Measurements from ENCODE around the gene RGS3. TPM values are rescaled to one million over a fixed set of nuclear protein-coding genes. Genes with fewer than 3 reads are reported as not detected.

The RGS3 gene
- total RNA-seq, 4 donors from 2014 or later: 11.0 to 18.8 (median 16.0) TPM

DNA sequence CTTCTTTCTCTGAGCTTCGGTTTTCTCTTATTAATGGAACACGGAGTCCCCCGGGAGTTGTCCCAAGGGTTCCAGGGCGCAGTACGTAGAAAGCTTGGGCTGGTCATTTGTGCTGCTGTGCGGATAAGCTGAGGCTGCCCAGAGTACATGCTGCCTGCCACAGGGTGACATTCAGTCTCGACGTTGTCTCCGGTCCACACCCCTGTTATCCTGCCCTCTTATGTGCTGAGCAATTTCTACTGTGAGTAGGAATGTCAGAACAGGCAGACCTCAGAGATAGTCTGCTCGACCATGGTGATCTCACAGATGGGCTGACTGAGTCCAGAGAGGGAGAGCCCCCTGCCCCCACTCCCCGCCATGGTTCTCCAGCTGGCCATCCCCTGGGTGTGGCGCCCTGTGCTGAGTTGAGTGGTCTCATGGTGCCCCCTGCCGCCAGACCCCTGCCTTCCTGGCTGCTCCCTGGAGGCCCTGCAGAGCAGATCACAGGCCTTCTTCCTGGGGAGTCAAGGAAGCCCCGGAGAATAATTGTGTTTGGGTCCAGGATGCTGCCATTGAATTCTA, 124.0 kb downstream of the RGS3 start:
- no peak overlapping the region for H3K4me3 ChIP-seq
- peaks cover 12% of the 10 kb centered on the region for H3K36me3 ChIP-seq
- TF ChIP-seq, protein P1, sequence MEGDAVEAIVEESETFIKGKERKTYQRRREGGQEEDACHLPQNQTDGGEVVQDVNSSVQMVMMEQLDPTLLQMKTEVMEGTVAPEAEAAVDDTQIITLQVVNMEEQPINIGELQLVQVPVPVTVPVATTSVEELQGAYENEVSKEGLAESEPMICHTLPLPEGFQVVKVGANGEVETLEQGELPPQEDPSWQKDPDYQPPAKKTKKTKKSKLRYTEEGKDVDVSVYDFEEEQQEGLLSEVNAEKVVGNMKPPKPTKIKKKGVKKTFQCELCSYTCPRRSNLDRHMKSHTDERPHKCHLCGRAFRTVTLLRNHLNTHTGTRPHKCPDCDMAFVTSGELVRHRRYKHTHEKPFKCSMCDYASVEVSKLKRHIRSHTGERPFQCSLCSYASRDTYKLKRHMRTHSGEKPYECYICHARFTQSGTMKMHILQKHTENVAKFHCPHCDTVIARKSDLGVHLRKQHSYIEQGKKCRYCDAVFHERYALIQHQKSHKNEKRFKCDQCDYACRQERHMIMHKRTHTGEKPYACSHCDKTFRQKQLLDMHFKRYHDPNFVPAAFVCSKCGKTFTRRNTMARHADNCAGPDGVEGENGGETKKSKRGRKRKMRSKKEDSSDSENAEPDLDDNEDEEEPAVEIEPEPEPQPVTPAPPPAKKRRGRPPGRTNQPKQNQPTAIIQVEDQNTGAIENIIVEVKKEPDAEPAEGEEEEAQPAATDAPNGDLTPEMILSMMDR (IDR thresholded peaks at IDR 0.05): peak in 1 of 2 donors; percentile 22
- TF ChIP-seq EP300 (IDR thresholded peaks at IDR 0.05): no peak
- no peak for DNase-seq (ENCODE audit: low spot score in 2 of 2)
- 82% methylated on average over 14 of the region's 14 CpGs for WGBS
- H3K27ac ChIP-seq: no peak overlapping the region
- H3K27me3 ChIP-seq: no peaks in the 10 kb centered on the region
- peaks cover 75% of the 10 kb centered on the region for H3K4me1 ChIP-seq
- H3K9me3 ChIP-seq: no peaks in the 10 kb centered on the region

DNA sequence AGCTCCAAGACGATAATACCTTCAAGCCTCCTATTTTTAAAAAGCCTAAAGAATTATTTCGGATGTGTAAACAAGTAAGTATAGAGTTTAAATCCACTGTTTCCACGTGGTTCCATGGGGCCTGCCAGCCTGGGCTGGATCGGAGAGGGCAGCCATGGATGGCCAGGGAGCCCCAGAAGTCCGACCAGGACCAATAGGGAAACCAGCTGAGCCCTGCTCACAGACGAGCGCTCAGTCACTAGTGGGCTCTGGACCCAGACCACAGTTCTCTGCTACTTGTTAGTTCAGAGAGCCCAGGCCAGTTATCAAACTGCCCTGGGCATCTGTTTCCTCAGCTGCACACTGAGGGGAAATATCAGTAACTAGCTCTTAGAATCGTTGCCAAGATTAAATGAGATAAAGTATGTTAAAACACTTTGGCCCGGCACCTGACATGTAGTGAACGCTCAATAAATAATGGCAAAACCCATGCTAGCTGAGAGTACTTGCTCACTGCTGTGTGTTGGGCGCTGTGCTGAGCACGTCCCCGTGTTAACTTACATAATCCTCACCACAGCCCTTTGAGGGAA, 124.8 kb downstream of the RGS3 start:
- H3K9me3 ChIP-seq: no peaks in the 10 kb centered on the region
- H3K27ac ChIP-seq: no peak overlapping the region
- no peak overlapping the region for H3K4me3 ChIP-seq
- no peaks in the 10 kb centered on the region for H3K27me3 ChIP-seq
- peaks cover 11% of the 10 kb centered on the region for H3K36me3 ChIP-seq
- no peak for DNase-seq (ENCODE audit: low spot score in 2 of 2)
- 65% methylated on average over 13 of the region's 13 CpGs for WGBS
- H3K4me1 ChIP-seq: peaks cover 75% of the 10 kb centered on the region
- TF ChIP-seq, protein P1 (IDR thresholded peaks at IDR 0.05): no peak
- TF ChIP-seq POLR2AphosphoS5 (IDR thresholded peaks at IDR 0.05) (no peak), POLR2A (IDR thresholded peaks at IDR 0.05) (no peak), EP300 (IDR thresholded peaks at IDR 0.05) (no peak)

DNA sequence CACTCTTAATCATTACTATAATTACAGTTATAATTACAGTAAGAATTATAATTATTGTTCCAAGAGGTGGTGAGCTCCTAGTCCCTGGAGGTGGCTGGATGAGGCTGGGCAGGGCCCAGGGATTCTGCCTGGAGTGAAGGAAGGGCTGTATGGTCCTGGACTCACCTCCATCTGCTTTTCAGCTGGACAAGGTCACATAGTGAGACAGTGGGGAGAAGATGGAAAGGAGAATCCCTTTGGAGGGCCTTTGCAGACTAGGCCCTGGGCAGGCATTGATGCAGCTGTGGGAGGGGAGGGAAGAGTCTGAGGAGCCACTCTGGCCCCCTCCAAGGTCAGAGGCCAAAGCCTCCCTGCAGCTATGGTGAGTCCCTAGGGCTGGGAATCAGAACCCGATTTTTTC, 125.4 kb downstream of the RGS3 start:
- WGBS: 38% methylated on average over 1 of the region's 1 CpG
- TF ChIP-seq, protein P1 (IDR thresholded peaks at IDR 0.05): no peak
- no peak for TF ChIP-seq EP300 (IDR thresholded peaks at IDR 0.05)
- TF ChIP-seq POLR2AphosphoS5 (IDR thresholded peaks at IDR 0.05): no peak
- DNase-seq (ENCODE audit: low spot score in 2 of 2): no peak
- Histone ChIP-seq H3K9me3 (no peaks in the 10 kb centered on the region), H3K27me3 (no peaks in the 10 kb centered on the region), H3K36me3 (peaks cover 5% of the 10 kb centered on the region), H3K4me1 (peaks cover 80% of the 10 kb centered on the region), H3K4me3 (no peak overlapping the region), H3K27ac (peak overlapping the region; percentile 24)

DNA sequence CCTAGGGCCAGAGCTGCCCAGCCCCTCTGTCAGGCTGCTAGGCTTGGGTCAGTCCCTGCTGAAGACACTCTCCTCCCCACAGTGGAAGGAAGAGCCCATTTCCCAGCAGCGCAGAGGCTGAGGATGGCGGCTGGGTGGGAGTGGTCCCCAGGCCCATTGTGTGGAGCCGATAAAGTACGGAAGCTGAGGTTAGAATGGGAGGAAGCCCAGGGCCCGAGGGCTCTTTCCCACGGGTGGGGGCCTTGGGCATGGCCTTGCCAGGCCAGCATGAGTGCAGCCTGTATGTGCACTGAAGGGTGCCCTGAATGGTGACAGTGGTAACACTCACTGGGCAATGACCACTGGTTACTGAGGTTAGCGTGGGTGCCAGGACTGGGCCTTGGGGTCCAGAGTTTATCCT, 125.9 kb downstream of the RGS3 start:
- Histone ChIP-seq H3K27me3 (no peaks in the 10 kb centered on the region), H3K27ac (peak overlapping the region; percentile 24), H3K36me3 (no peaks in the 10 kb centered on the region), H3K4me1 (peaks cover 85% of the 10 kb centered on the region), H3K9me3 (no peaks in the 10 kb centered on the region), H3K4me3 (no peak overlapping the region)
- 78% methylated on average over 3 of the region's 7 CpGs for WGBS
- TF ChIP-seq, protein P1 (IDR thresholded peaks at IDR 0.05): no peak
- no peak for TF ChIP-seq POLR2A (IDR thresholded peaks at IDR 0.05)
- TF ChIP-seq POLR2AphosphoS5 (IDR thresholded peaks at IDR 0.05): peak in 1 of 3 donors; percentile 53
- DNase-seq (ENCODE audit: low spot score in 2 of 2): no peak

DNA sequence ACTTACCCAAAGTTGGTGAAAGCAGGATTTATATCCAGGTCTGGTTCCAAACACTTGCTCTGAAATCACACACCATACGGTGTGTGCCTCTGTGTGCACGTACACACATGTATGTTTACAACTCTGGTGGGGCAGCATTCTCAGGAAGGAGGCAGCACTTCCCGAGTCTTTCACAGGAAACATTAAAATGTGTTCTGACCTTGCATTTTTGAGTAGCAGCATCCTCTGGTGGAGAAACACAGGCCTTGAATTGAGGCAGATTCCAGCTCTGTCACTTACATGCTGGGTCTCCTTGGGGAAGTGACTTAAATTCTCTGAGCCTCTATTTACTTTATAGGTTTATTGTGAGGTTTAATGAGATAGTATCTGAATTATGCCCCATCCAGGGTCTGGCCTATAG, 126.4 kb downstream of the RGS3 start:
- Histone ChIP-seq H3K27me3 (no peaks in the 10 kb centered on the region), H3K36me3 (no peaks in the 10 kb centered on the region), H3K27ac (no peak overlapping the region), H3K4me3 (no peak overlapping the region), H3K4me1 (peaks cover 89% of the 10 kb centered on the region), H3K9me3 (no peaks in the 10 kb centered on the region)
- no peak for DNase-seq (ENCODE audit: low spot score in 2 of 2)
- no peak for TF ChIP-seq POLR2AphosphoS5 (IDR thresholded peaks at IDR 0.05)
- TF ChIP-seq POLR2A (IDR thresholded peaks at IDR 0.05): no peak
- TF ChIP-seq EP300 (IDR thresholded peaks at IDR 0.05): no peak
- TF ChIP-seq, protein P1 (IDR thresholded peaks at IDR 0.05): peak in 1 of 2 donors; percentile 51
- WGBS: 21% methylated on average over 3 of the region's 3 CpGs
